Astrocyte (in vitro differentiated cells and primary cell): ENCODE data around the gene AP1B1. TPM values are rescaled to one million over a fixed set of nuclear protein-coding genes. Genes with fewer than 3 reads are reported as not detected.
A peak's percentile ranks its signal among the peaks of the same experiment; 100 is the strongest.

Experiments
- DNase-seq: peaks from one replicate; pipeline ENCODE4 v3.0.0-alpha.2; 2010; ENCODE audit warnings: low read depth
- FAIRE-seq: peaks from 2 replicates; lab custom pipeline; 2011; peaks lifted over from hg19 to GRCh38; lab: Jason Lieb, UNC
- H2AFZ ChIP-seq: 2 replicates; pipeline ENCODE4 v1.6.0; 2012; ENCODE audit warnings: low read depth, low read length, inconsistent platforms
- H3K27ac ChIP-seq: 2 replicates; pipeline ENCODE4 v1.5.1; 2011; ENCODE audit warnings: low read depth, low read length, inconsistent platforms
- H3K27me3 ChIP-seq: 2 replicates; pipeline ENCODE4 v1.6.0; 2011; ENCODE audit warnings: low read length, inconsistent platforms; ENCODE audit not compliant: insufficient read depth
- H3K36me3 ChIP-seq: 2 replicates; pipeline ENCODE4 v1.5.1; 2011; ENCODE audit warnings: low read length, inconsistent platforms; ENCODE audit not compliant: insufficient read depth
- H3K4me1 ChIP-seq: 2 replicates; pipeline ENCODE4 v1.5.1; 2011; ENCODE audit warnings: low read length, inconsistent platforms; ENCODE audit not compliant: insufficient read depth
- H3K4me2 ChIP-seq: 2 replicates; pipeline ENCODE4 v1.6.0; 2012; ENCODE audit warnings: low read length, inconsistent platforms
- H3K4me3 ChIP-seq: 2 replicates; pipeline ENCODE4 v1.5.1; 2011; ENCODE audit warnings: low read depth, mild to moderate bottlenecking, low read length, inconsistent platforms; ENCODE audit not compliant: insufficient read depth
- H3K79me2 ChIP-seq: 2 replicates; pipeline ENCODE4 v1.6.0; 2012; ENCODE audit warnings: mild to moderate bottlenecking, low read length, inconsistent platforms; ENCODE audit not compliant: insufficient read depth
- H3K9ac ChIP-seq: 2 replicates; pipeline ENCODE4 v1.6.0; 2012; ENCODE audit warnings: mild to moderate bottlenecking, low read length, inconsistent platforms
- H3K9me3 ChIP-seq: 2 replicates; pipeline ENCODE4 v1.5.1; 2012; ENCODE audit warnings: low read depth, mild to moderate bottlenecking, low read length, inconsistent platforms; ENCODE audit not compliant: insufficient read depth
- H4K20me1 ChIP-seq: 2 replicates; pipeline ENCODE4 v1.6.0; 2012; ENCODE audit warnings: low read length, inconsistent platforms; ENCODE audit not compliant: insufficient read depth
- H3K27ac Mint-ChIP-seq: one replicate; pipeline ENCODE4 v1.8.0; 2021; ENCODE audit warnings: mild to moderate bottlenecking, mixed read lengths; ENCODE audit not compliant: unreplicated experiment
- H3K27me3 Mint-ChIP-seq: one replicate; pipeline ENCODE4 v1.8.0; 2021; ENCODE audit warnings: low read depth, mixed read lengths; ENCODE audit not compliant: unreplicated experiment
- H3K36me3 Mint-ChIP-seq: one replicate; pipeline ENCODE4 v1.8.0; 2021; ENCODE audit warnings: low read depth, mixed read lengths; ENCODE audit not compliant: unreplicated experiment
- H3K4me1 Mint-ChIP-seq: one replicate; pipeline ENCODE4 v1.8.0; 2021; ENCODE audit warnings: low read depth, mixed read lengths; ENCODE audit not compliant: unreplicated experiment
- H3K4me3 Mint-ChIP-seq: one replicate; pipeline ENCODE4 v1.8.0; 2021; ENCODE audit warnings: mild to moderate bottlenecking, moderate library complexity, mixed read lengths; ENCODE audit not compliant: unreplicated experiment
- H3K9me3 Mint-ChIP-seq: one replicate; pipeline ENCODE4 v1.8.0; 2021; ENCODE audit warnings: mild to moderate bottlenecking, mixed read lengths; ENCODE audit not compliant: unreplicated experiment
- EZH2 ChIP-seq: IDR thresholded peaks from 2 replicates; pipeline ENCODE4 v1.6.1; 2012; ENCODE audit warnings: mild to moderate bottlenecking, low read length, inconsistent platforms; ENCODE audit not compliant: insufficient read depth
- total RNA-seq: library from RNA; stranded (reverse); gene quantifications from 2 replicates; pipeline ENCODE4 v1.2.1, GENCODE V29; 2021
- TF ChIP-seq, protein P1 (sequence below): IDR thresholded peaks from 2 replicates; pipeline ENCODE4 v1.5.1; 2011; ENCODE audit warnings: low read depth, mild to moderate bottlenecking, inconsistent platforms, low read length, moderate library complexity; ENCODE audit not compliant: insufficient read depth

The AP1B1 gene
- total RNA-seq, 1 donor from 2014 or later: 69.5 TPM

DNA sequence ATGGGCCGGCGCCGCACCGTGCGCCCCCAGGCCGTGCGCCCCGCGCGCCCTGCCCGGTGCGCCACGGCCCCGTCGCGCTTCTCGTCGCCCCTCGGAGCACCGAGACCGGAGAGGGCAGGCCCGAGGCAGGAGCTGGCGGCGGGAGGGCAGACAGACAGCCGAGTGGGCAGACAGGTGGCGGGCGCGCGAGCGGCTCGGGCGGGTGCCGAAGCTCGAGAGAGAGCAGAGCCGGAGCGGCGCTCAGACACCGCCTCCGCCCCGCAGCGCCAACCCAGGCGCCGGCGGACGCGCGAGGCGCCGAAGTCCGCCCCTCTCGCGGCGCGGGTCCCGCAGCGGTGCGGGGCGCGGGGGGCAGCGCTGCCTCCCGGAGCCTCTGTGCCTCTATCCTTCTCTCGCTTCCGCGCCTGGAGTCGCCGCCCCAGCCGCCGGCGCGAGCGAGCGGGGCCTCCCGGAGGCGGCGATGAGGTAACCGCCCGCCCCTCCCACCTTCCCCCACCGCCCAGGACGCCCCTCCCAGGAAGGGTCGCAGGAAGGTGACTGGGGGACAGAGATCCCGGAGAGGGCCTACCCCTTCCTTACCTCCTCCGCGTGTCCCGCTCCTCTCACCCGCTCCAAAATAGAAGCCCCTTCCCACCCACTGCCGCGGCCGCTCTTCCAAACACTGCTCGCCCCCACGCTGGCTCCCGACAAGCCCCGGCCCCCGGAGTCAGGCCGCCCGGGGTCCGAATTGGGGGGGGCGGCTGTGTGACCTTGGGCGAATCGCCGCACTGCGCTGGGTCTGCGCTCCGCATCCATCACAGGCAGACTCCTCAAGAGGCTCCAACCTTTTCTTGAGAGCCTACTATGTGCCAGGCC, 72.9 kb downstream of the AP1B1 start, which contains the start of gene RASL10A:
Gene RASL10A, minus strand, starts transcription at position 412 of the 855 bp plus-strand sequence. CDS start 451 bp downstream, outside the sequence.
- no peak within 1 kb of the TSS for H2AFZ ChIP-seq
- H3K4me1 Mint-ChIP-seq: peaks cover 4% of the 10 kb centered on the region
- DNase-seq: no peak
- peaks cover 25% of the 10 kb centered on the region for H4K20me1 ChIP-seq
- peaks cover 21% of the 10 kb centered on the region for H3K4me1 ChIP-seq
- peak within 1 kb of the TSS; percentile 75 for H3K4me2 ChIP-seq
- no peaks in the 10 kb centered on the region for H3K36me3 ChIP-seq
- H3K36me3 Mint-ChIP-seq: peaks cover 13% of the 10 kb centered on the region
- H3K79me2 ChIP-seq: peaks cover 3% of the 10 kb centered on the region
- H3K4me3 Mint-ChIP-seq: peak within 1 kb of the TSS; percentile 67
- H3K9ac ChIP-seq: no peak within 1 kb of the TSS
- H3K27me3 ChIP-seq: peaks cover 34% of the 10 kb centered on the region
- no peaks in the 10 kb centered on the region for H3K9me3 Mint-ChIP-seq
- TF ChIP-seq, protein P1, sequence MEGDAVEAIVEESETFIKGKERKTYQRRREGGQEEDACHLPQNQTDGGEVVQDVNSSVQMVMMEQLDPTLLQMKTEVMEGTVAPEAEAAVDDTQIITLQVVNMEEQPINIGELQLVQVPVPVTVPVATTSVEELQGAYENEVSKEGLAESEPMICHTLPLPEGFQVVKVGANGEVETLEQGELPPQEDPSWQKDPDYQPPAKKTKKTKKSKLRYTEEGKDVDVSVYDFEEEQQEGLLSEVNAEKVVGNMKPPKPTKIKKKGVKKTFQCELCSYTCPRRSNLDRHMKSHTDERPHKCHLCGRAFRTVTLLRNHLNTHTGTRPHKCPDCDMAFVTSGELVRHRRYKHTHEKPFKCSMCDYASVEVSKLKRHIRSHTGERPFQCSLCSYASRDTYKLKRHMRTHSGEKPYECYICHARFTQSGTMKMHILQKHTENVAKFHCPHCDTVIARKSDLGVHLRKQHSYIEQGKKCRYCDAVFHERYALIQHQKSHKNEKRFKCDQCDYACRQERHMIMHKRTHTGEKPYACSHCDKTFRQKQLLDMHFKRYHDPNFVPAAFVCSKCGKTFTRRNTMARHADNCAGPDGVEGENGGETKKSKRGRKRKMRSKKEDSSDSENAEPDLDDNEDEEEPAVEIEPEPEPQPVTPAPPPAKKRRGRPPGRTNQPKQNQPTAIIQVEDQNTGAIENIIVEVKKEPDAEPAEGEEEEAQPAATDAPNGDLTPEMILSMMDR: no peak
- peak; percentile 52 for TF ChIP-seq EZH2
- no peak within 1 kb of the TSS for H3K27ac Mint-ChIP-seq
- no peak within 1 kb of the TSS for H3K4me3 ChIP-seq
- no peak within 1 kb of the TSS for H3K27ac ChIP-seq
- no peak for FAIRE-seq
- H3K9me3 ChIP-seq: no peaks in the 10 kb centered on the region
- H3K27me3 Mint-ChIP-seq: peaks cover 32% of the 10 kb centered on the region

DNA sequence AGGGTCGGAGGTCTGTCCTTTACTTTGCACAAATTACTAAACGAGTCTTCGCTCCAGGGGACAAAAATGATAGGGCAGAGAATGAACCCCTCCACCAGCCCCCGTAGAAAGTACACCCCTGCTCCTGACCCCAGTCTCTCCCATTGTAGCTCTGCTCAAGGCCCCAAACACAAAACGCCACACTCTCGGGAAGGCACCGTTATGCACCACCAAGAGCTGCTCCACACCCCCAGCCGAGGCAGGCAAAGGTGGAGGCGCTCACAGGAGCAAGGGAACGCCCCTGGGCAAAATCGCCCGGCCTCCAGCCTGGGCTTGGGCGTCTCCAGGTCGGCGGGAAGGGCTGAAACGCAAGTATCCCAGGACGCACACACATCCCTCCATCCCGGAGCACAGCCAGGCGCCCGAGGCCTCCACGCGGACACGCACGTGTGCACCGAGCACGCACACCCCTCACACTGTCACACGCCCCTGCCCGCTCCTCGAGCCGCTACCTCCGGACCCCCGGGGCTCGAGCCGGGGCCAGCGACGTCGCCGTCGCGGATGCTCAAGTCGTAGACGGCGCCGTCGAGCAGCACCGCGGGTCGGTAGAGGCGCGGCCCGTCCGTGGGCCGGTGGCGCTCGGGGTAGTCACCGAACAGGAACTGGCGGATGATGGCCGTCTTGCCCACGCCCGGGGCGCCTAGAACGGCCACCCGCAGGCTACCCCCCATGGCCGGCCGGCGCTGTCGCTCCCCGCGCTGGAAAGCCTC, 73.7 kb downstream of the AP1B1 start:
- peak overlapping the region; percentile 47 for H3K27ac Mint-ChIP-seq
- no peak overlapping the region for H3K4me3 ChIP-seq

More for the DNA sequence above, 73.7 kb downstream of the AP1B1 start:
- Histone ChIP-seq H3K9me3 (no peaks in the 10 kb centered on the region), H3K4me1 (peaks cover 26% of the 10 kb centered on the region), H2AFZ (no peak overlapping the region), H3K27me3 (peaks cover 34% of the 10 kb centered on the region), H3K9ac (no peak overlapping the region), H4K20me1 (peaks cover 30% of the 10 kb centered on the region), H3K4me2 (peak overlapping the region; percentile 75), H3K79me2 (peaks cover 8% of the 10 kb centered on the region), H3K27ac (no peak overlapping the region), H3K36me3 (no peaks in the 10 kb centered on the region)
- Mint-ChIP-seq H3K27me3 (peaks cover 32% of the 10 kb centered on the region), H3K4me3 (peak overlapping the region; percentile 67), H3K36me3 (peaks cover 13% of the 10 kb centered on the region), H3K9me3 (no peaks in the 10 kb centered on the region), H3K4me1 (peaks cover 4% of the 10 kb centered on the region)
- DNase-seq: no peak
- no peak for FAIRE-seq
- TF ChIP-seq, protein P1: no peak
- peak; percentile 87 for TF ChIP-seq EZH2
